WTC11 (cell line): ENCODE measurements around the gene COX6B2. TPM values are rescaled to one million over a fixed set of nuclear protein-coding genes. Genes with fewer than 3 reads are reported as not detected.
A peak's percentile ranks its signal among the peaks of the same experiment; 100 is the strongest.

Source experiments
- ATAC-seq: fragments of 200-7000 bp; cut with Tn5 transposase; 2 replicates; pipeline ENCODE4 v1.10.0; 2021; ENCODE audit warnings: mild to moderate bottlenecking, moderate library complexity
- CTCF ChIA-PET: fragments of 300-600 bp; sonication (Branson Sonifier 250); formaldehyde crosslinking; loops from one replicate; lab custom pipeline; 2021; ENCODE audit warnings: antibody characterized with exemption; lab: Charles Lee
- POLR2A ChIA-PET: fragments of 350-600 bp; sonication (Branson Sonifier 250); formaldehyde crosslinking; loops from one replicate; lab custom pipeline; 2021; ENCODE audit warnings: antibody characterized with exemption; lab: Charles Lee
- DNase-seq: peaks from one replicate; pipeline ENCODE4 v3.0.0; 2021; ENCODE audit warnings: low spot score
- H3K27ac Mint-ChIP-seq: 2 replicates; pipeline ENCODE4 v1.8.0; 2021; ENCODE audit warnings: mixed read lengths
- H3K27me3 Mint-ChIP-seq: 2 replicates; pipeline ENCODE4 v1.8.0; 2021; ENCODE audit warnings: low read depth, mild to moderate bottlenecking, moderate library complexity, mixed read lengths
- H3K36me3 Mint-ChIP-seq: 2 replicates; pipeline ENCODE4 v1.8.0; 2021; ENCODE audit warnings: mixed read lengths
- H3K4me1 Mint-ChIP-seq: 2 replicates; pipeline ENCODE4 v1.8.0; 2022; ENCODE audit warnings: mixed read lengths
- H3K4me3 Mint-ChIP-seq: 2 replicates; pipeline ENCODE4 v1.8.0; 2021; ENCODE audit warnings: mild to moderate bottlenecking, moderate library complexity, mixed read lengths
- H3K9me3 Mint-ChIP-seq: 2 replicates; pipeline ENCODE4 v1.8.0; 2021; ENCODE audit warnings: mixed read lengths
- AR ChIP-seq: fragments of 250-450 bp; sonication (Bioruptor Pico); IDR thresholded peaks from 2 replicates; pipeline ENCODE4 v1.9.0; 2021; ENCODE audit warnings: mild to moderate bottlenecking
- ATF3 ChIP-seq: sonication (generic); formaldehyde crosslinking; conservative IDR thresholded peaks from 2 replicates; pipeline ENCODE4 v1.8.1; 2022; ENCODE audit warnings: mild to moderate bottlenecking, missing genetic modification reagents
- ATF6 ChIP-seq: sonication (generic); formaldehyde crosslinking; IDR thresholded peaks from 2 replicates; pipeline ENCODE4 v1.8.1; 2023; ENCODE audit warnings: mild to moderate bottlenecking, missing genetic modification reagents
- CDX4 ChIP-seq: fragments of 250-450 bp; sonication (Bioruptor Pico); IDR thresholded peaks from 2 replicates; pipeline ENCODE4 v1.9.0; 2021; ENCODE audit warnings: moderate library complexity, mild to moderate bottlenecking, inconsistent platforms, borderline replicate concordance
- CREM ChIP-seq: sonication (generic); formaldehyde crosslinking; IDR thresholded peaks from 2 replicates; pipeline ENCODE4 v1.8.1; 2022; ENCODE audit warnings: mild to moderate bottlenecking, missing genetic modification reagents, moderate library complexity
- E2F1 ChIP-seq: sonication (generic); formaldehyde crosslinking; IDR thresholded peaks from 2 replicates; pipeline ENCODE4 v1.8.0; 2022; ENCODE audit warnings: mild to moderate bottlenecking, missing genetic modification reagents
- FOXP1 ChIP-seq: sonication (generic); formaldehyde crosslinking; IDR thresholded peaks from 2 replicates; pipeline ENCODE4 v1.8.0; 2022; ENCODE audit warnings: missing genetic modification reagents, mild to moderate bottlenecking, moderate library complexity, borderline replicate concordance
- KAT7 ChIP-seq: sonication (generic); formaldehyde crosslinking; IDR thresholded peaks from 2 replicates; pipeline ENCODE4 v1.8.1; 2023; ENCODE audit warnings: missing genetic modification reagents, mild to moderate bottlenecking, borderline replicate concordance
- NR2C2 ChIP-seq: sonication (generic); formaldehyde crosslinking; IDR thresholded peaks from 2 replicates; pipeline ENCODE4 v1.8.0; 2022; ENCODE audit warnings: mild to moderate bottlenecking, missing genetic modification reagents
- PRDM15 ChIP-seq: sonication (generic); formaldehyde crosslinking; IDR thresholded peaks from 2 replicates; pipeline ENCODE4 v1.8.0; 2022; ENCODE audit warnings: missing genetic modification reagents
- SMAD4 ChIP-seq: sonication (generic); formaldehyde crosslinking; IDR thresholded peaks from 2 replicates; pipeline ENCODE4 v1.8.0; 2022; ENCODE audit warnings: mild to moderate bottlenecking, missing genetic modification reagents
- SOX15 ChIP-seq: fragments of 250-450 bp; sonication (Bioruptor Pico); IDR thresholded peaks from 2 replicates; pipeline ENCODE4 v1.9.0; 2021; ENCODE audit warnings: mild to moderate bottlenecking
- STAT6 ChIP-seq: sonication (generic); formaldehyde crosslinking; conservative IDR thresholded peaks from 2 replicates; pipeline ENCODE4 v1.8.1; 2023; ENCODE audit warnings: mild to moderate bottlenecking, low read depth, missing genetic modification reagents, moderate library complexity
- TCF7 ChIP-seq: sonication (generic); formaldehyde crosslinking; IDR thresholded peaks from 2 replicates; pipeline ENCODE4 v1.8.0; 2022; ENCODE audit warnings: mild to moderate bottlenecking, low read depth, missing genetic modification reagents, moderate library complexity
- ZNF263 ChIP-seq: sonication (generic); formaldehyde crosslinking; IDR thresholded peaks from 2 replicates; pipeline ENCODE4 v1.8.1; 2022; ENCODE audit warnings: low read depth, mild to moderate bottlenecking, moderate library complexity, missing genetic modification reagents
- ZNF317 ChIP-seq: sonication (generic); formaldehyde crosslinking; IDR thresholded peaks from 2 replicates; pipeline ENCODE4 v1.8.1; 2023; ENCODE audit warnings: low read depth, mild to moderate bottlenecking, moderate library complexity, missing genetic modification reagents, borderline replicate concordance
- ZNF396 ChIP-seq: fragments of 250-450 bp; sonication (Bioruptor Pico); IDR thresholded peaks from 2 replicates; pipeline ENCODE4 v1.8.0; 2021; ENCODE audit warnings: mild to moderate bottlenecking, moderate library complexity, borderline replicate concordance
- ZNF416 ChIP-seq: fragments of 250-450 bp; sonication (Bioruptor Pico); IDR thresholded peaks from 2 replicates; pipeline ENCODE4 v1.9.0; 2021; ENCODE audit warnings: mild to moderate bottlenecking, inconsistent platforms
- ZNF512 ChIP-seq: sonication (generic); formaldehyde crosslinking; IDR thresholded peaks from 2 replicates; pipeline ENCODE4 v1.8.1; 2022; ENCODE audit warnings: missing genetic modification reagents, borderline replicate concordance
- total RNA-seq: library from RNA; stranded (reverse); gene quantifications from 3 replicates; pipeline ENCODE4 v1.2.3, GENCODE V29; 2021

Gene COX6B2
- total RNA-seq, 1 experiment from 2014 or later = 4.3 TPM

GRCh38 chr19:55384920-55385723 lies 30.6 kb upstream of the COX6B2 start:
- peak; percentile 82 for ATAC-seq
- no peak for TF ChIP-seq TCF7 (CRISPR knock-in tag)
- no peak for TF ChIP-seq NR2C2 (CRISPR knock-in tag)
- TF ChIP-seq ZNF396 (CRISPR knock-in tag) = no peak
- no peak for TF ChIP-seq SMAD4 (CRISPR knock-in tag)
- TF ChIP-seq ZNF317 = no peak
- TF ChIP-seq FOXP1 (CRISPR knock-in tag) = no peak
- no peak for TF ChIP-seq ATF6 (CRISPR knock-in tag)
- TF ChIP-seq ZNF512 (CRISPR knock-in tag) = no peak
- TF ChIP-seq ZNF416 (CRISPR knock-in tag) = no peak
- TF ChIP-seq CREM (CRISPR knock-in tag) = no peak
- TF ChIP-seq E2F1 (CRISPR knock-in tag) = no peak
- TF ChIP-seq AR = no peak
- no peak for TF ChIP-seq STAT6 (CRISPR knock-in tag)
- TF ChIP-seq ATF3 (CRISPR knock-in tag) = no peak
- no peak for TF ChIP-seq ZNF263 (CRISPR knock-in tag)
- TF ChIP-seq KAT7 (CRISPR knock-in tag) = no peak
- TF ChIP-seq CDX4 (CRISPR knock-in tag) = no peak
- no peak for TF ChIP-seq PRDM15
- no peak for TF ChIP-seq SOX15 (CRISPR knock-in tag)
- Mint-ChIP-seq H3K27ac (peak overlapping the region; percentile 99), H3K27me3 (peaks cover 24% of the 10 kb centered on the region), H3K9me3 (no peaks in the 10 kb centered on the region), H3K4me3 (peak overlapping the region; percentile 100), H3K36me3 (peaks cover 41% of the 10 kb centered on the region), H3K4me1 (peaks cover 40% of the 10 kb centered on the region)
- DNase-seq = peak; percentile 98
- POLR2A ChIA-PET = interaction anchor here (0.6 to 2.2 kb wide), 9 partner anchors 12 to 271 kb away, joined by 3 to 21 read pairs (median 3); partner anchors contain the start of genes IL11, KMT5C and UBE2S
- CTCF ChIA-PET = interaction anchor here (0.9 to 3.0 kb wide), 12 partner anchors 9 to 768 kb away, joined by 3 to 26 read pairs (median 8); partner anchors contain the start of gene KMT5C
